Hematopoietic multipotent progenitor cell treated with erythropoietin and hydrocortisone succinate and interleukin-3 and kit ligand, for 17 days (in vitro differentiated cells): ENCODE measurements around the gene TPT1.
A peak's percentile ranks its signal among the peaks of the same experiment; 100 is the strongest.
"Not testable (repeated sequence)": the region's sequence is repeated elsewhere in the genome, so short reads cannot be mapped to it uniquely, and the experiment has no call there.

Experiments
- DNase-seq: peaks from one replicate; pipeline ENCODE4 v3.0.0-alpha.2; 2015; ENCODE audit warnings: low spot score

Gene TPT1

GRCh38 chr13:45341034-45341798 lies at the start of gene TPT1:
Gene TPT1 (minus strand): TSS chr13:45341183. CDS start chr13:45341069, 114 bp downstream.
- peak; percentile 99 for DNase-seq

GRCh38 chr13:45390348-45390747 lies 49.4 kb upstream of the TPT1 start:
- not testable (repeated sequence) for DNase-seq

GRCh38 chr13:45388664-45389063 lies 47.7 kb upstream of the TPT1 start:
- no peak for DNase-seq

GRCh38 chr13:45386892-45387575 lies 46.1 kb upstream of the TPT1 start:
- DNase-seq, result not testable (repeated sequence)

GRCh38 chr13:45385907-45386553 lies 45.0 kb upstream of the TPT1 start:
- no peak for DNase-seq

GRCh38 chr13:45385320-45385719 lies 44.3 kb upstream of the TPT1 start:
- DNase-seq, result no peak

- no peak for DNase-seq
These were observed 43.6 kb upstream of the TPT1 start for GRCh38 chr13:45384474-45385174.

GRCh38 chr13:45382739-45383138 lies 41.8 kb upstream of the TPT1 start:
- DNase-seq, result not testable (repeated sequence)

- DNase-seq, result no peak
These were observed 40.2 kb upstream of the TPT1 start for GRCh38 chr13:45381196-45381595.

GRCh38 chr13:45380708-45381107 lies 39.7 kb upstream of the TPT1 start:
- not testable (repeated sequence) for DNase-seq

GRCh38 chr13:45379516-45379915 lies 38.5 kb upstream of the TPT1 start:
- not testable (repeated sequence) for DNase-seq

GRCh38 chr13:45378786-45379185 lies 37.8 kb upstream of the TPT1 start:
- DNase-seq, result not testable (repeated sequence)

GRCh38 chr13:45377314-45377713 lies 36.3 kb upstream of the TPT1 start:
- not testable (repeated sequence) for DNase-seq

- DNase-seq, result not testable (repeated sequence)
These were observed 35.7 kb upstream of the TPT1 start for GRCh38 chr13:45376651-45377050.

- DNase-seq, result no peak
These were observed 33.9 kb upstream of the TPT1 start for GRCh38 chr13:45374917-45375316.

GRCh38 chr13:45373162-45373547 lies 32.2 kb upstream of the TPT1 start:
- peak; percentile 22 for DNase-seq

GRCh38 chr13:45372189-45373161 lies 31.5 kb upstream of the TPT1 start:
- no peak for DNase-seq

GRCh38 chr13:45370922-45371406 lies 30.0 kb upstream of the TPT1 start:
- peak; percentile 68 for DNase-seq

- DNase-seq, result no peak
These were observed 28.1 kb upstream of the TPT1 start for GRCh38 chr13:45369116-45369515.

GRCh38 chr13:45368571-45368970 lies 27.6 kb upstream of the TPT1 start:
- DNase-seq, result no peak

GRCh38 chr13:45368005-45368404 lies 27.0 kb upstream of the TPT1 start:
- DNase-seq, result no peak
